Ovary (tissue), 3 donors: Measurements from ENCODE around the gene ELAVL3.

Experiments used
- CTCF ChIP-seq, 3 donors: fragments of 450-650 bp in 2 of 3; fragments of 200-600 bp in 1 of 3; IDR thresholded peaks; one replicate each; pipeline versions ENCODE4 v1.5.1 to v1.8.0; 2016 to 2022; ENCODE audit warnings: antibody characterized with exemption in 3 of 3, mild to moderate bottlenecking in 1 of 3
- EP300 ChIP-seq: sonication (generic); formaldehyde crosslinking; IDR thresholded peaks from one replicate; pipeline ENCODE4 v1.6.1; 2017; ENCODE audit warnings: antibody characterized with exemption
- POLR2A ChIP-seq: fragments of 450-650 bp; IDR thresholded peaks from one replicate; pipeline ENCODE4 v1.6.1; 2017; ENCODE audit warnings: antibody characterized with exemption, mild to moderate bottlenecking, moderate library complexity
- donor health status: DM: no; HTN: no; CAD: no.

GRCh38 chr19:11423164-11423790 lies 57.6 kb downstream of the ELAVL3 start:
- TF ChIP-seq CTCF (IDR thresholded peaks at IDR 0.05) (no peak), POLR2A (no peak), EP300 (no peak)
